ENCODE data around the gene RPS27L.
"Not testable (repeated sequence)": the region's sequence is repeated elsewhere in the genome, so short reads cannot be mapped to it uniquely, and the experiment has no call there.

The RPS27L gene

DNA sequence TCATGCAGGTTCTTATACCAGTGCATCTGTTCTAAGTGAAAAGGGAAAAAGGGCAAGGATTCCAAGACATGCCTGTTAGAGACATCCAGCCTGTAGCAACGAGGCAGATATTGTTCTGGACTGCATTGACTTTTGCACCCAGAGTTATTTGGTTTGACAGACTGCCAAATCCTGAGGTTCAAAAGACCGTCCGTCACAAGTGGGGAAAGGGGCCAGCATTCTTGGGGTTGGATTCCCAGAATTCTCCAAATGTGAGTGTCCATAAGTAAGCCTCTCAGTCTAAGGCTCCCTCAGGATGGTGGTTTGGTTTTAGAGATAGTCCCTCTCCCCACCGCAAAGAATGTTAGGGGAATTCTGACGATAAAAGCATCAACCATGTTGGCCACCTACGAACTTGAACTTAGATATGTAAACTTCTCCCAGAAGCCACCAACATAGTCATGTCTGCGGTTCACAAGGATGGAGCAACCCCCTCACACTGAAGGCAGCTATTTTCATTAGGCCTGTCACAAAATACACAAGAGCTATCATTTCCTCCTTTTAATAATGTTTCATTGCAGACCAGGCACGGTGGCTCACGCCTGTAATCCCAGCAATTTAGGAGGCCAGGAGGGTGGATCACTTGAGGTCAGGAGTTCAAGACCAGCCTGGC is 49.3 kb downstream of the RPS27L start:
- no peak overlapping the region for H3K9ac ChIP-seq (ENCODE audit: low read depth, low read length)
- no peaks in the 10 kb centered on the region for H3K4me1 ChIP-seq (ENCODE audit: insufficient read depth, low read length)
- H3K36me3 ChIP-seq (ENCODE audit: insufficient read depth, low read length): no peaks in the 10 kb centered on the region

DNA sequence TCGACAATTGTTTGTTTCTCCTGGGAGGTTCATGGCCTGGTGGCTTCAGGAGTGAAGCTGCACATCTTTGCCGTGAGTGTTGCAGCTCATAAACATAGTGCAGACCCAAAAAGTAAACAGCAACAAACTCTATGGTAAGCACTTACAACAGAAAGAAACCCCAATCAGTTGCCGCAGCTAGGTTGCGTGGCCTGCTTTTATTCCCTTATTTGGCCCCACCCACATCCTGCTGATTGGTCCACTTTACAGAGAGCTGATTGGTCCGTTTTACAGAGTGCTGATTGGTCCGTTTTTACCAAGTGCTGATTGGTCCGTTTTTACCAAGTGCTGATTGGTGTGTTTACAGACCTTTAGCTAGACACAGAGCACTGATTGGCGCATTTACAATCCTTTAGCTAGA is 51.9 kb downstream of the RPS27L start:
- not testable (repeated sequence) for H3K9me3 ChIP-seq (ENCODE audit: control insufficient read depth, insufficient read depth, low read length); H3K4me1 ChIP-seq (ENCODE audit: insufficient read depth, low read length); H3K9ac ChIP-seq (ENCODE audit: low read depth, low read length); H3K36me3 ChIP-seq (ENCODE audit: insufficient read depth, low read length)

More for the DNA sequence above, 49.3 kb downstream of the RPS27L start:
- no peaks in the 10 kb centered on the region for H3K9me3 ChIP-seq (ENCODE audit: control insufficient read depth, insufficient read depth, low read length)

DNA sequence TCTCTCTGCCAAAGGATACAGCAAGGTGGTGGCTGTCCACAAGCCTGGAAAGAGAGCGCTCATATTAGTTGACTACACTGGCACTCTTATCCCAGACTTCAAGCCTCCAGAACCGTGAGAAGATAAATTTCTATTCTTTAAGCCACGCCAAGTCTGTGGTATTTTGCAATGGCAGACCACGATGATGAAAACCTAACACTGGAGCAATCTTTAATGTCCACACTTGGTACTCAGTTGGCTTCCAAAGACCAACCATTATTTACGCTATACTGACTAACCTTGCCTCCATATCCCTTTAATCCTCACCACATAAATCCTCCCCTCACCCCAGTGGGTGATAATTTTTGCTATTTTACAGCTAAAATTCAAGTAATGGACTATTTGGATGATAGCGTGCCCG is 52.5 kb downstream of the RPS27L start:
- H3K9me3 ChIP-seq (ENCODE audit: control insufficient read depth, insufficient read depth, low read length): 0 out of 2 replicates have a peak, but pooled peaks cover 3% of the 10 kb centered on the region
- H3K4me1 ChIP-seq (ENCODE audit: insufficient read depth, low read length): no peaks in the 10 kb centered on the region
- H3K9ac ChIP-seq (ENCODE audit: low read depth, low read length): no peak overlapping the region
- no peaks in the 10 kb centered on the region for H3K36me3 ChIP-seq (ENCODE audit: insufficient read depth, low read length)

DNA sequence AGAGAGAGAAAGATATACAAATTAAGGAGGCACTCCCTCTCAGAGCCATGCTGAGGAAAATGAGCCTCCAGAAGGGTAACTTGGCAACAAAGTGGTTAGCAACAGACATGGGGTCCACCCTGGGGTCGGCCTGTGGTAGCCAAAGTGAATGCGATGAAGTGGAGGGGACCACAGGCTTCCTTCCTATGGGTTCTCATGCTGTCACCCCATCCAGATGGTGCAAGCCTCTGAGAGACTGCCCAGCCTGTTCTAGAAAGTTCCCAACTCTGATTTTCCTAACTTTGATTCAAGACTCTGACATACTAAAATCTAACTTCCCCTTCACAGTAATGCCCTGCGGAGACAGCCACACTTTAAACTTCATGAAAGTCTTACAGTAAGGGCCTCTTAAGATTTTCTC is 53.9 kb downstream of the RPS27L start:
- no peak overlapping the region for H3K9ac ChIP-seq (ENCODE audit: low read depth, low read length)
- H3K36me3 ChIP-seq (ENCODE audit: insufficient read depth, low read length): no peaks in the 10 kb centered on the region
- H3K4me1 ChIP-seq (ENCODE audit: insufficient read depth, low read length): no peaks in the 10 kb centered on the region
- 0 out of 2 replicates have a peak, but pooled peaks cover 3% of the 10 kb centered on the region for H3K9me3 ChIP-seq (ENCODE audit: control insufficient read depth, insufficient read depth, low read length)

DNA sequence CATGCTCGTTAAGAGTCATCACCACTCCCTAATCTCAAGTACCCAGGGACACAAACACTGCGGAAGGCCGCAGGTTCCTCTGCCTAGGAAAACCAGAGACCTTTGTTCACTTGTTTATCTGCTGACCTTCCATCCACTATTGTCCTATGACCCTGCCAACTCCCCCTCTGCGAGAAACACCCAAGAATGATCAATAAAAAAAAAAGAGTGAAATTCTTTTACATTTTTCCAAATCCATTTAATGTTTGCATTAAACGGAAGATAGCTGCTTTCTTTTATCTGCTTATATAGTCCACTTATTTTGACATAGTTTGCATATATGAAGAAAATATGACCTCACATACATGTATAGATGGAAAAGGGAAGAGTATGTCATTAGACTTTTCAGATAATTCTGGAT is 57.7 kb downstream of the RPS27L start:
- not testable (repeated sequence) for H3K36me3 ChIP-seq (ENCODE audit: insufficient read depth, low read length); H3K9me3 ChIP-seq (ENCODE audit: control insufficient read depth, insufficient read depth, low read length); H3K4me1 ChIP-seq (ENCODE audit: insufficient read depth, low read length); H3K9ac ChIP-seq (ENCODE audit: low read depth, low read length)

DNA sequence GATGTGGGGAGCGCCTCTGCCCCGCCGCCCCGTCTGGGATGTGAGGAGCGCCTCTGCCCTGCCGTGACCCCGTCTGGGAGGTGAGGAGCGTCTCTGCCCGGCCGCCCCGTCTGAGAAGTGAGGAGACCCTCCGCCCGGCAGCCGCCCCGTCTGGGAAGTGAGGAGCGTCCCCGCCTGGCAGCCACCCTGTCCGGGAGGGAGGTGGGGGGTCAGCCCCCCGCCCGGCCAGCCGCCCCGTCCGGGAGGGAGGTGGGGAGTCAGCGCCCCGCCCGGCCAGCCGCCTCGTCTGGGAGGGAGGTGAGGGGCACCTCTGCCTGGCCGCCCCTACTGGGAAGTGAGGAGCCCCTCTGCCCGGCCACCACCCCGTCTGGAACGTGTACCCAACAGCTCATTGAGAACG is 58.4 kb downstream of the RPS27L start:
- H3K4me1 ChIP-seq (ENCODE audit: insufficient read depth, low read length); H3K9ac ChIP-seq (ENCODE audit: low read depth, low read length); H3K9me3 ChIP-seq (ENCODE audit: control insufficient read depth, insufficient read depth, low read length); H3K36me3 ChIP-seq (ENCODE audit: insufficient read depth, low read length): not testable (repeated sequence)
